Uterus (tissue), 4 donors: ENCODE results near the gene TFDP3. TPM values are rescaled to one million over a fixed set of nuclear protein-coding genes. Genes with fewer than 3 reads are reported as not detected.

Experiments
- DNase-seq, 2 donors: peaks; one replicate each; pipeline ENCODE4 v3.0.0-alpha.2; 2019 to 2020
- H3K27ac ChIP-seq, 2 donors: fragments of 200-600 bp; sonication (generic); 1 replicate in 1 of 2; 2 replicates in 1 of 2; pipeline ENCODE4 v1.5.1; 2016 to 2018
- H3K27me3 ChIP-seq, 2 donors: fragments of 200-600 bp; sonication (generic); one replicate each; pipeline ENCODE4 v1.5.1; 2018 to 2019; ENCODE audit warnings: control low read depth in 1 of 2
- H3K36me3 ChIP-seq, 2 donors: fragments of 200-600 bp; sonication (generic); one replicate each; pipeline ENCODE4 v1.5.1; 2019; ENCODE audit warnings: control low read depth in 1 of 2
- H3K4me1 ChIP-seq, 2 donors: fragments of 200-600 bp; sonication (generic); one replicate each; pipeline ENCODE4 v1.5.1; 2018 to 2019; ENCODE audit warnings: control low read depth in 1 of 2
- H3K4me3 ChIP-seq, 2 donors: fragments of 200-600 bp; sonication (generic); 1 replicate in 1 of 2; 2 replicates in 1 of 2; pipeline ENCODE4 v1.5.1; 2018 to 2019; ENCODE audit warnings: mild to moderate bottlenecking in 1 of 2
- H3K9me3 ChIP-seq, 2 donors: fragments of 200-600 bp; sonication (generic); one replicate each; pipeline ENCODE4 v1.5.1; 2019; ENCODE audit warnings: control low read depth in 1 of 2
- POLR2A ChIP-seq, 2 donors: fragments of 450-650 bp; IDR thresholded peaks; one replicate each; pipeline ENCODE4 v1.6.1; 2016; ENCODE audit warnings: antibody characterized with exemption in 2 of 2, mild to moderate bottlenecking in 1 of 2, moderate library complexity in 1 of 2
- intact Hi-C: fragments of 100-400 bp; cut with DNase I; formaldehyde crosslinking; loops from one replicate; pipeline ENCODE4 v1.15.1; 2023; ENCODE audit warnings: low total_unique reads
- total RNA-seq, 4 donors: library from RNA; depleted of rRNA in 3 of 4; stranded (reverse); fragments of >200 nt in 3 of 4; gene quantifications; one replicate each; pipeline versions ENCODE4 v1.1.0 to v1.2.4, GENCODE V29; 2014 to 2023
- TF ChIP-seq, protein P1 (sequence below), 4 experiments: fragments of 200-600 bp in 2 of 4; fragments of 450-650 bp in 2 of 4; sonication (generic) in 2 of 4; IDR thresholded peaks; one replicate each; pipeline ENCODE4 v1.5.1; 2016 to 2019; ENCODE audit warnings: antibody characterized with exemption in 4 of 4, mild to moderate bottlenecking in 2 of 4, moderate library complexity in 1 of 4
- donor health status: DM: yes; HTN: yes; CAD: no.

The TFDP3 gene
- total RNA-seq, 4 donors from 2014 or later = not detected

DNA sequence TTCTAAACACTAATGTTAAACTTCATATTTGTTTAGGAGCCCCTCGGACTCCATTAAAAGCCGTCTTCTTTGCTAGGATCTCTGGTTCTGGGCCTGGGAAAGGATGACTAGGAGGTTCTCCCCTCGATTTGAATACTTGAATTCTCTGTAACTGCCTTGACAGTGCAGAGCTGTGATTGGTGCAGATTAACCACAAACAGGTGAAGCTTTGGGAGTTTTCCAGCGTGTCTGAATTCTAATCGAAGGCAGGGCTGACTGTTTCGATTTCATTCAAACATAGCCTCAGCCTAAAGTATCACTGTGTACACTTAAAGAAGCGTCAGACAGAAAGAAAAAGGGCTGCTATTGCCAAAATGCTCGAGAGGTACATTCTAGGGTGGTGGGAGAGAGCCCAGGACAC lies 29.0 kb downstream of the TFDP3 start:
- no peak for DNase-seq
- H3K36me3 ChIP-seq = no peaks in the 10 kb centered on the region
- intact Hi-C loops = no loop called here
- no peaks in the 10 kb centered on the region for H3K27me3 ChIP-seq
- no peak overlapping the region for H3K27ac ChIP-seq
- no peak overlapping the region for H3K4me3 ChIP-seq
- no peaks in the 10 kb centered on the region for H3K9me3 ChIP-seq
- no peak for TF ChIP-seq POLR2A (IDR thresholded peaks at IDR 0.05)
- TF ChIP-seq, protein P1, sequence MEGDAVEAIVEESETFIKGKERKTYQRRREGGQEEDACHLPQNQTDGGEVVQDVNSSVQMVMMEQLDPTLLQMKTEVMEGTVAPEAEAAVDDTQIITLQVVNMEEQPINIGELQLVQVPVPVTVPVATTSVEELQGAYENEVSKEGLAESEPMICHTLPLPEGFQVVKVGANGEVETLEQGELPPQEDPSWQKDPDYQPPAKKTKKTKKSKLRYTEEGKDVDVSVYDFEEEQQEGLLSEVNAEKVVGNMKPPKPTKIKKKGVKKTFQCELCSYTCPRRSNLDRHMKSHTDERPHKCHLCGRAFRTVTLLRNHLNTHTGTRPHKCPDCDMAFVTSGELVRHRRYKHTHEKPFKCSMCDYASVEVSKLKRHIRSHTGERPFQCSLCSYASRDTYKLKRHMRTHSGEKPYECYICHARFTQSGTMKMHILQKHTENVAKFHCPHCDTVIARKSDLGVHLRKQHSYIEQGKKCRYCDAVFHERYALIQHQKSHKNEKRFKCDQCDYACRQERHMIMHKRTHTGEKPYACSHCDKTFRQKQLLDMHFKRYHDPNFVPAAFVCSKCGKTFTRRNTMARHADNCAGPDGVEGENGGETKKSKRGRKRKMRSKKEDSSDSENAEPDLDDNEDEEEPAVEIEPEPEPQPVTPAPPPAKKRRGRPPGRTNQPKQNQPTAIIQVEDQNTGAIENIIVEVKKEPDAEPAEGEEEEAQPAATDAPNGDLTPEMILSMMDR (IDR thresholded peaks at IDR 0.05) = no peak
- H3K4me1 ChIP-seq = no peaks in the 10 kb centered on the region

DNA sequence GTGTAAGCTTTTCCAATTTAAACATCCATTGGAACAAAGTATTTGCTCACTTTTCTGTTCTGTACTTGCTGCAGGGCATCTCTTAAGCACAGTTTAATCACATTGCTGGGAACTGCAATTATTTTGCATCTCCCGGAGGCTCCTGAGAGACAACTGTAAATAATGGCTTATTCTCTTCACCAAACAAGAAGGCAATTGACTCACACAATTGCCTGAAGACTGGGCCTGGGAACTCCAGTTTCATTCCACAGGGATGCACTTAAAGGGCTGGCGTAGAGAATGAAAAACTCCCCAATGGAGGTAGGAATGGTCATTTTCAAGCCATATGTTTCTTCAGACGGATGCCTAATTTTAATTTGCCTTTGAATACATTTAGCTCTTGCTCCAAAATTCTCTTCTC lies 29.5 kb downstream of the TFDP3 start:
- TF ChIP-seq, protein P1 (IDR thresholded peaks at IDR 0.05) = no peak
- no peak for TF ChIP-seq POLR2A (IDR thresholded peaks at IDR 0.05)
- intact Hi-C loops = no loop called here
- Histone ChIP-seq H3K4me3 (no peak overlapping the region), H3K9me3 (no peaks in the 10 kb centered on the region), H3K4me1 (no peaks in the 10 kb centered on the region), H3K27me3 (no peaks in the 10 kb centered on the region), H3K36me3 (no peaks in the 10 kb centered on the region), H3K27ac (no peak overlapping the region)
- DNase-seq = no peak

DNA sequence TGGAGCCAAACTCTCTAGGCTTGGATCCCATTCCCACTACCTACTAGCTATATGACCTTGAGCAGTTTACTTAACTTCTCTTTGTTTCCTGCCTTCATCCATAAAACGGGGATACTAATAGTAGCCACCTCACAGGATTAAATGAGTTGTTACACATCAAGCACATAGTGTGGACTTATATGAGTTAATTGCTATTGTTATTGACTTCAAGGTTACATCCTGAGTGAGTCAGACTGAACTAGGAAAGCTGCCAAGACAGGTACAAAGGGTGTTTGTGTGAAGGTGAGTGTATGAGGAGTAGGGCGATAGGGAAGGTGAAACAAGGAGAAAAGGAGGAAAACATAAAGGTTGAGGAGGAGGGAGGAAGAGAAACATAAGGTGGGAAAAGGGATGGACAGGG lies 32.2 kb downstream of the TFDP3 start:
- no peaks in the 10 kb centered on the region for H3K9me3 ChIP-seq
- no peaks in the 10 kb centered on the region for H3K27me3 ChIP-seq
- H3K27ac ChIP-seq = no peak overlapping the region
- DNase-seq = no peak
- no peak overlapping the region for H3K4me3 ChIP-seq
- TF ChIP-seq POLR2A (IDR thresholded peaks at IDR 0.05) = no peak
- TF ChIP-seq, protein P1 (IDR thresholded peaks at IDR 0.05) = no peak
- H3K4me1 ChIP-seq = no peaks in the 10 kb centered on the region
- no peaks in the 10 kb centered on the region for H3K36me3 ChIP-seq
- intact Hi-C loops = no loop called here

DNA sequence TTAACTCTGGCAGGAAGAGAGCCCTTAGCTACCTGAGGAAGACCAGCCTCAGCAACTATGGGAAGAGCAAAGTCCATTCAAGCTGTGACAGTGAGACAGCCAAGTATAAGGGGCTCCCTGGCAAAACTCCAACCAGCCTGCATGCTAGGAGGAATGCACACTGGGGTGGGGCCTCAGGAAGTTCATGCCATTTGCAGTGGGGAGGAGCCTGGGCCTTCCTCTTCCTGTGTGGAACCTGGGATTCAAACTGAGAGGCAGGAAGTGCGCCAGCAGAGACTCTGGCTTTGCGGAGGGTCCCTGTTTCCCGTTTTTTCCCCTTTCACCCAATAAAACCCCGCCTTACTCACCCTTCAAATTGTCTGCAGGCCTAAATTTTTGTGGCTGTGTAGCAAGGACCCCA lies 33.0 kb downstream of the TFDP3 start:
- no peak overlapping the region for H3K27ac ChIP-seq
- DNase-seq = no peak
- intact Hi-C loops = no loop called here
- H3K9me3 ChIP-seq = no peaks in the 10 kb centered on the region
- H3K27me3 ChIP-seq = no peaks in the 10 kb centered on the region
- TF ChIP-seq POLR2A (IDR thresholded peaks at IDR 0.05) = no peak
- TF ChIP-seq, protein P1 (IDR thresholded peaks at IDR 0.05) = no peak
- no peaks in the 10 kb centered on the region for H3K36me3 ChIP-seq
- no peak overlapping the region for H3K4me3 ChIP-seq
- H3K4me1 ChIP-seq = no peaks in the 10 kb centered on the region

DNA sequence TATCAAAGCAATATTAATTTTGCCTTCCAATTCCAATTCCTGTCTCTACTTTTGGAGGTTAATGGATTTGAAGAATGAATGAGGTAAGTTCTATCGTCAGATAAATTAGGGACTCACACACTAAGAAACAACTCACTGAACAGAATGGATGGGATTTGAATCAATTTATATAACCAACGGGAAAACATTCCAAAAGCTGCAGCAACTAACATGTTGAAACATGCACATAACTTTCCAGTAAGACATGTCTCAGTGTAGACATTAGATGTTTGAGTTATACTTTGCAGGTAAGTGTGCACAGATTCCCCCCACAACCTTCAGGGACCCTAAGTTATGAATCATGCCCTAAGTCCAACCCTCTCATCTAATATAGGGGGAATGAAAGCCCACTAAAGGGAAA lies 34.3 kb downstream of the TFDP3 start:
- no peaks in the 10 kb centered on the region for H3K9me3 ChIP-seq
- TF ChIP-seq, protein P1 (IDR thresholded peaks at IDR 0.05) = no peak
- TF ChIP-seq POLR2A (IDR thresholded peaks at IDR 0.05) = no peak
- H3K36me3 ChIP-seq = no peaks in the 10 kb centered on the region
- no peak overlapping the region for H3K4me3 ChIP-seq
- H3K27me3 ChIP-seq = no peaks in the 10 kb centered on the region
- H3K27ac ChIP-seq = no peak overlapping the region
- no peaks in the 10 kb centered on the region for H3K4me1 ChIP-seq
- DNase-seq = no peak
- intact Hi-C loops = no loop called here
